HG03520 (cell line): ENCODE results near the gene TGIF2.
"Not testable (repeated sequence)": the region's sequence is repeated elsewhere in the genome, so short reads cannot be mapped to it uniquely, and the experiment has no call there.

Source experiments
- ATAC-seq: cut with Tn5 transposase; IDR thresholded peaks from one replicate; pipeline ENCODE4 v1.9.1; 2021; ENCODE audit warnings: mild to moderate bottlenecking, moderate library complexity; ENCODE audit not compliant: unreplicated experiment

Gene TGIF2

DNA sequence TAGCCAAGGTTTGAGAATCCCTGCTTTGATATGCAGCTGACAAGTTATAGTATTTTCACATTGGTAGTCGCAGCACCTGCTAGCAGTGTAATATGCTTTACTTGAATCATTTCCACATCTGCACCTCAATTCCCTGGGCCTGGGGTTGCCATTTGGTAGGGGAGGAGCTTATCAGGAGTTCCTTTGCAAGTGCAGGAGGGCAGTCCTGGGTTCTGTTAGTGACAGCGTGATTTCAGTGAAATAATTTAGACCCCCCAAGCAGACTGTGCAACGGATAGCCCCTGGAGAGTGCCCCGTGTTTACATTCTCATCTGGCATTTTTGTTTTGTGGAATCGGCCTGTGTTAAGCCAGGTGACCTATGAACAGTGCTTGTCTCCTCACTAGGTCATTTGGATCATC is 38.2 kb downstream of the TGIF2 start:
- ATAC-seq = no peak

DNA sequence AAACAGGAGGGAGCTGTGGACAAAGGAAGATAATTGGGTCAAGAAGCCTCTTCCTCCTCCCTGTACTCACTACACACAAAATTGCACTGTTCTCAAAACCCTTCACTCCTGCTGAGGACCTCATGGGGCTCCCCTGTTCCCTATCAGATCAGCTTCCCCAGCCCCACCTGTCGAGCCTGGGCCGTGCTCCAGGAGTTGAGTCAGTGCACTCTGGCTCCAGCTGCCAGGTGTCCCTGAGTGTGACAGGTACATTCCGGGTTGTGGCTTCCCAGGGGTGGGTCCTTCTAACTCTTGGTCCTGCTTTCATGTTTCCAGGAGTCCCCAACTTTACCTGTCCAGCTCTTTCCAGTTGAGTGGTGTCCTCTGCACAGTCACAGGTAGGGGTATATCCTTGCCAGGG is 40.6 kb downstream of the TGIF2 start:
- ATAC-seq = no peak

DNA sequence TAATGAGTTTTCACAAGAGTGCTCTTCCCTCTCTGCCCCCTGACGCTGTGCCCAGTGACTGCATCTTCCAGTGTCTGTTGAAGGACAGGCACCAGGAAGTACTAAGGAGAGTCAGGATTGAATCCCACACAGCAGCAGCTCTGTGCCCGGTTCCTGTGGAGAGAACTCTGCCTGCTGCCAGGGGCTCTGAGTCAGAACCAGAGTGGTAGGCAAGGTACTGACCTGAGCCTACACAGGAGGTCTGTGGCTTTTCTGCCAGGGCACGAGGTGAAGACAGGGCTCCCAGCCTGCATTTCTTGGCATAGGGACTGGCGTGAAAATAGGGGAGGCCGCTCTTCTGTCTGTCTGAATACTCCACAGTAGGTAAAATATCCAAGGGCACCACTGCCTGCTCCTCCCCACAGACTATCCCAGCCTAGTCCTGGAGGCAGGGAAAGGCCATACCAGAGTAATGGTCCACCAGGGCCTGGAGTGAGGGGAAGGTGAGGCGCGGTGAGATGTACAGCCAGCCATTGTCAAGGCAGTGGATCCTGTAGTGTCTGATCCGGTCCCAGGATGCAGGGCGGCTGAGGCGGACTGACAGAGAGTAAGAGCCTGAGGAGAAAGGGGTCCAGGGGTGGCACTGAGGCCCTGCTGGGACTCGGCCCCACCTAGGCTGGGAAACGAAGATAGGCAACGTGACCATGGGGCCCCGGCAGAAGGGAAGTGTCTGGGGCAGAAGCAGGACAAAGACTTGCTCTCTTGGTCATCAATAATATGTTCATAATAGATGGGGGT is 41.6 kb downstream of the TGIF2 start:
- ATAC-seq = no peak

DNA sequence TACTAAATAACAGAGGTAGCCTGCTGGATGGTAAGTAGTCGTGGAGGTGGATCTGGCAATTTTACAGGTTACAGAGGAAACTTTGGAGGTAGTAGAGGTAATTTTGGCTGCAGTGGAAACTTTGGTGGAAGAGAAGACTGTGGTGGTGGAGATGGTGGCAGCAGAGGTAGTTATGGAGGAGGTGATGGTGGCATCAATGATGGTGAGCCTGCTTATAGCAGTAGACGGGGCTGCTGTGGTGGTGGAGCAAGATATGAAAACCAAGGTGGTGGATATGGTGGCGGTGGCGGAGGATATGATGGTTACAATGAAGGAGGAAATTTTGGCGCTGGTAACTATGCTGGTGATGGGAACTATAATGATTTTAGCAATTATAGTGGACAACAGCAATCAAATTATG is 47.5 kb downstream of the TGIF2 start:
- no peak for ATAC-seq

DNA sequence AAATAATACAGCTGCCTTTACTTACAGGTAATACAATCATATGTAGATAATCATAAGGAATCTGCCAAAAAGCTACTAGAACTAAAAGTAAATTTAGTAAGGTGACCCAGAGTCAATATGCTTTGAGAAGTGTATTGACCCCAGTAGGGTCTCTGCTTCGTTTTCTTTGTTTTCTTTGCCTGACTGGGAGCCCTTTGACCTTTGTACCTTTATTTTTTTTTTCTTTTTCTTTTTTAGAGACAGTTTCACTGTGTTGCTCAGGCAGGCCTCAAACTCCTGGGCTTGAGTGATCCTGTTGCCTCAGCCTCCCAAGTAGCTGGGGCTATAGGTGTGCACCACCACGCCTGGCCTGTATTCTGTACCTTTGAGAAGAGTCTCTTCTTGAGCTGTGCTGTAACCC is 50.0 kb downstream of the TGIF2 start:
- ATAC-seq = no peak

DNA sequence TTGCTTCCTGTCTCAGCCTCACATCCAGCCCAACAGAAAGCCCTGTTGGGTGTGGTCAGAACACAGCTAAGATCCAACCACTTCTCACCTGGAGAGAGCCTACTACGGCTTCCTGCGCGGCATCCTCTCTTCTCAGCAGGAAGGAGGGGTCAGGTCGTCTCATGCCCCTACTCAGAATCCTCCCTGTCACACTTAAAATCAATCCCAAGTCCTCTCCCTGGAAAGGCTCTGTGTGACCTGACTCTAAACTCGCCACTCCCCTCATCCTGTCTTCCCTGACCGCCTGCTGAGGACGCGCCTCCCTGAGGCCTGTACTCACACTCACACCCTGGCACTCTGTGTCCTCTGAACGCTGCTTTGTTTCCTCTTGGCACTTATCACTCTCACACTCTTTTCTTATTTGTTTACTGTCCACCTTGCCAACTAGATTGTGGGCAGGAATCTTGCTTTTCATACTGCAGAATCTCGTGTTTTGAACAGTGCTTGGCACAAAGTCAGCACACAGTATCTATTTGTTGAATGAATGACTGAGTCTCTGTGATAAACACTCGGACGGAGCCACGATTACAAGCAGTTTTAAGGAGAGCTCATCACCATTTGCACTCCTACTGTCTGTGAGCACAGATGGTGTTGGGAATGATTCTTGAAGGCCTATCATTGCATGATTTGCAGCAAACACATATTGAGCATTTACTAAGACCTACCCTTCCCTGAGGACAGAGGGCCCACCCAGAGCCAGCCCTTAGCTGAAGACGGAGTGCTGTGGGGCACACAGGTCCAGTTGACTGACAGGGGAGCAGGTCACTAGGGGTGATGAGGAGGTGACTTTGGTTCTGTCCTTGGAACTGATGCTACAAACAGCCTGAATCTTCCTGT is 50.9 kb downstream of the TGIF2 start:
- ATAC-seq = no peak

DNA sequence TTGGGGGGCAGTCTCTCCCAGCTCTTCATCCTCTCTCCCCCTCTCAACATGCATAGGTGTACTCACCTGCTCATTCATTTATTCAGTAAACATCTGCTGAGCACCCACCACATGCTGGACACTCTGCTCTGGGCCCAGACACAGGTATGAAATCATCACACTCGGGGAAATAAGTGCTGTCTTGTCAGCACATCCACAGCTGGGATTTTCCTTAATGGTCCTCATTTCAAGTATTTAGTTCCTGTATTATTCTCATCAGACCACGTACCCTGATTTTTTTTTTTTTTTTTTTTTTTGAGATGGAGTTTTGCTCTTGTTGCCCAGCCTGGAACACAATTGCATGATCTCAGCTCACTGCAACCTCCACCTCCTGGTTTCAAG is 51.5 kb downstream of the TGIF2 start:
- no peak for ATAC-seq

DNA sequence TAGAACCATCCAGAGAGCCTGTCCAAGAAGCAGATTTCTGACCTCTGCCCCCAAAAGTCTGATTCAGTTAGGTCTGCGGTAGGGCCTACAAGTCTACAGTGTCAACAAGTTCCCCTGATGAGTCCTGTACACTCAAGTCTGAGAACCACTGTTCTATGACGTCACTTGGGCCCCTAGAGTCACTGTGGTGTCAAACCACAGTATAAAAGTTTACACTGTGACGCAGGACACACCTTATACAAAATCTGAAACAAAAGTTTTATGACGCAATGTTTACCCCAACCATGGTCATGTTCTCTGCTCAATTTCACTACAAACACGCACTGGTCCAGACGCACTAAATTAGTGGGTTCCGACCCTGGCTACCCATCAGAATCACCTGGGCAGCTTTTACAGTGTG is 54.7 kb downstream of the TGIF2 start:
- ATAC-seq = no peak

DNA sequence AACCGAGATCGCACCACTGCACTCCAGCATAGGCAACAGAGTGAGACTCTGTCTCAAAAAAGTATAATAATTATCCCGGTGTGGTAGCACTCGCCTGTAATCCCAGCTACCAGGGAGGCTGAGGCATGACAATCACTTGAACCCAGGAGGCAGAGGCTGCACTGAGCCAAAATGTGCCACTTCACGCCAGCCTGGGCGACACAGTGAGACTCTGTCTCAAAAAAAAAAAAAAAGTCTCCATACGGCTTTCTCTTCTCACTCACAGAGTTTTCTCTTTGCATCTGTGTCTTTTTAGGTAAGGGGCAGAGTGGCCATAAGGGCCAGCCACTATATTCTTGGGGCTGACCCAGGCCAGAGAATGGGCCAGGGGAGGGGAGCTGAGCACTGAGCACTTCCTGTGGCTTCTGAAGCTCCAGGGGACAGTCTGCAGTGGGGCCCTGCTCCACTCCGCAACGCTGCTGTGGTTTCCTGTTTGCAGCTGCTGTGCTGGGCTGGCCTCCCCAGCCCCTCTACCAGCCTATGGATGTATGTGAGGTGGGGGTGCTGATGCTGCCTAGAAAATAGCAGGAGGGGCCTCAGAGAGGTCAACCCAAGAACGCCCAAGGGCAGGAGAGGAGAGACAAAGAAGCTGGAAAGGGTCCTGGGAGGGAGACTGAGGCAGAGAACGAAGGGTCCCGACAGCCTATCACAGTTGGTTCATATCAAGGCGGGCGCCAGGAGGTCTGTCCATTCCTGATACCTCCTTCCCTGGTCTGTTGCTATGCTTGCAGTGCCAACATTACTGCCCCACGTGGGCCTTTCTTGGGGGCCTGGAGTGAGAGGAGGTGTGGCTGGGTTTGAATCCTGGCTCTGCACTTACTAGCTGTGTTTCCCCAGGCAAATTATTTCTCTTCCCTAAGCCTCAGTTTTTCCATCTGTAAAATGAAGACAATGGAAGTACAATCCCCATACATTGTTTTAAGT is 56.6 kb downstream of the TGIF2 start:
- no peak for ATAC-seq

DNA sequence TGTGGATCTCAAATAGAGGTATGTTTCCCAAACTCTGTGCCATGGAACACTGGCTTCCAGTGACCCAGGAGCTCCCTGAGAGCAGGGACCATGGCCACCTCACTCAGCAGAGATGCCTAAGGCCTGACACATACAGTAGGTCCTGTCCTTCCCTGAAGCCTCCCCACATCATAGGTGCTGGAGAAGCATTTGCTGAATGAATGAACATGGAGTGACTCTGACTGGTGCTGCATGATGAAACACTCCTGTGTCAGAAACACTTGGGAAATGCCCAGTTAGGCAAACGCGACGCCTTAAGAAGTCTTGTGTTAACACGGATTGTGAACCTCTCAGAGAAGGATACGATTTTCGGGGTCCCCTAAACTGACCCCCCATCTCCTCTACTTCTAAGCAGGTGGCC is 58.2 kb downstream of the TGIF2 start:
- no peak for ATAC-seq

DNA sequence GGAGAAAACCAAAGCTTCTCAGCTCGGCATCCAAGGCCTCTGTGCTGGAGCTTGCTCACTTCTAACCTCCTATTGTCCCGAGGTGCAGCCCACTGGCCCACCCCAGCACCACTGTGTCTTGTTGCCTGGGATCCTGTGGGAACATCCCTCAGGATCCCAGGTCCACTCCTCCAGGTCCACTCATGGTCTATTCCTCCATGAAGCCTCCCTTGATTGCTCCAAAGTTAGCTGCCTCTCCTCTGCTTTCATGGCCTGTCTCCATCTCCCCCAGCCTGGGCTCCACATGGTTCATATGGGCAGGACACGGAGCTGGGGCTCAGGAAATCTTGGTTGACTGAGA is 58.7 kb downstream of the TGIF2 start:
- ATAC-seq = no peak

DNA sequence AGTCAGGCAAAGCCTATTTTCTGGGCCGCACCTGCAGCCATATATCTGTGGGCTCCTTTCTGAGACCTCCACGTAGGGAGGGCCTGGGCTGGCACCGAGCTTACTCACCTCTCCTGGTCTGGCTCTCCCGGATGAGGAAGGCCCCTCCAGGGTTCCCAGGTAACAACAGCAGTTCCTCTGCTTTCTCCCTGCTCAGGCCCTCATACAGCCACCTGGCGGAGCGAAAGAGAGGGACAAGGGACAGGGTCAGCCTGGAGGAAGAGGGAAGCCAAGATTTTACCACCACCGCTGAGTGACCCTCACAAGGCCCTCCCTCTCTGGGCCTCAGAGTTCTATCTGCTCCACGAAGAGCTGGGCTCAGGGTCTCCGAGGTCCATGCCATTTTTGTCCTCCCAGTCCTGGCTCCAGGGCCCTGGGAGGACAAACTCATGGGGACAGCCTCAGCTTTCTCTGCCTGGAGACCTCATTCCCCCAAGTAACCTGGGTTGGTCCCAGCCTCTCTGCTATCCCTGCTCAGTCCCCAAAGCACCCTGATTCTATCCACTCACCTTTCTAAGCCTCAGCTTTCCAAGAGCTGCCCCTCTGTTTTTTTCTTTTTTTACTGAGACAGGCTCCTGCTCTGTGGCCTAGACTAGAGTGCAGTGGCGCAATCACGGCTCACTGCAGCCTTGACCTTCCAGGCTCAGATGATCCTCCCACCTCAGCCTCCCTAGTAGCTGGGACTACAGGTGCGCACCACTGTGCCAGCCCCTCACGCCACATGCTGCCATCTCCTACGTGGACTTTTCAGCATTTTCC is 59.3 kb downstream of the TGIF2 start:
- no peak for ATAC-seq

DNA sequence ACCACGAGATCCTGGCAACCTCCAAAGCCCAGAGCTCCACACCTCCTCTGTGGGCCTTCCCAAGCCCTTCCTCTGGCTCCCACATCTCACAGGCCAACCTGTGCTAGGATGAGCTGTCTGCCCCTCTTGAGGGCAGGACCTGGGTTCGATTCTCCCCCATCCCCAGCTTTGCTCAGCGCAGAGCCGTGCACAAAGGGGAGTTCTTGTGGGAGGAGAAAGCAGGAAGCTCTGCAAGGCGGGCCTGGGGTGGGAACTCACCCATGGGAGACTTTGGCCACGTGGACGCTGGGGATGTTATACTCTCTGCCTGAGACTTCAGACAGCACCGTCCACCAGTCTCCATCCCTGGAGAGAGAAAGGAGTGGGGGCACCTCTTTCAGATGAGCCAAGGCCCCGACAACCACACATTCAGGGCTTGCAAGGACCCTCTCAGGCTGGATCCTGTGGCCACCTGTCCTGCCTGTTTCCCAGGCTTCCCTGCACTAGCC is 59.9 kb downstream of the TGIF2 start:
- no peak for ATAC-seq

DNA sequence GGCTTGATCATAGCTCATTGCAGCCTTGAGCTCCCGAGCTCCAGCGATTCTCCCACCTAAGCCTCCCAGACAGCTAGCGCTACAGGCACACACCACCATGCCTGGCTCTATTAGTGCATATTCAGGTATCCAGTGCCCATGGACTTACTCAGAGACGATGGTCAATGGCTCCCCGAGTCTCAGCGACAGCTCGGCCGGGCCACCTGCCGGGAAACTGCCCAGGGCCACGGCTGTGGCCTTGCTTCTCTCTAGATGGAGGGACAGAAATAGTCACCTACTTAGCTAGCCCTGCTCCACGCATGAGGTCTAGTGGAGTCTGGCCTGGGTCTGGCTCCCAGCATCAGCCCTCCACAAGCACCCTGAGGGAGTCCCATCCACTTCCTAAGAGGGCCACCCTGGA is 60.9 kb downstream of the TGIF2 start:
- ATAC-seq = no peak

DNA sequence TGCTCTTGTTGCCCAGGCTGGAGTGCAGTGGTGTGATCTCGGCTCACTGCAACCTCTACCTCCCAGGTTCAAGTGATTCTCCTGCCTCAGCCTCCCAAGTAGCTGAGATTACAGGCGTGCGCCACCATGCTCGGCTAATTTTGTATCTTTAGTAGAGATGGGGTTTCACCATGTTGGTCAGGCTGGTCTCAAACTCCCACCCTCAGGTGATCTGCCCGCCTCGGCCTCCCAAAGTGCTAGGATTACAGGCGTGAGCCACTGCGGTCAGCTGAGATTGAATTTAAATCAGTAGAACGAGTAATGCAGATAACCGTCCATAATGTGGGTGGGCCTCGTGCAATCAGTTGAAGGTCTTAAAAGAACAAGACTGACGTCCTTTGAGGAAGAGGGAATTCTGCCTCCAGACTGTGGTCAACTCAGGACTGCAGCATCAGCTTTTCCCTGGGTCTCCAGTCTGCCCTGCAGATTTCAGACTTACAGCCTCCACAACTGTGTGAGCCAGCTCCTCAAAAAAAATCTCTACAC is 65.5 kb downstream of the TGIF2 start:
- ATAC-seq = not testable (repeated sequence)

DNA sequence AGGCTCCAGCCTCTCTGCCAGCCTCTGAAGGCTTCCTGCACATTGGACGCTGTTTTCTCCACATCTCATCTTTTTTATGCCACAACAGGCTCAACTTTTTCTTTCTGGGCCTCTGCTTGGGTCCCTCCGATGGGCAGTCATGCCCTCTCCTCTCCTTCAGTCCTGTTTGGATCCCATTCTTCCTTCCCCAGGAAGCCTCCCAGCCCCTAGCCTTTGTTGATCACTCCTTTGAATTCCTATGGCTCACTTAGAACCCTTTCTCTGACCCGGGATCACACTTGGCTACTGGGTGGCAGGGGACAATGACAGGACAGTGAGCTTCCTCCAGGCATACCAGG is 68.1 kb downstream of the TGIF2 start:
- no peak for ATAC-seq

DNA sequence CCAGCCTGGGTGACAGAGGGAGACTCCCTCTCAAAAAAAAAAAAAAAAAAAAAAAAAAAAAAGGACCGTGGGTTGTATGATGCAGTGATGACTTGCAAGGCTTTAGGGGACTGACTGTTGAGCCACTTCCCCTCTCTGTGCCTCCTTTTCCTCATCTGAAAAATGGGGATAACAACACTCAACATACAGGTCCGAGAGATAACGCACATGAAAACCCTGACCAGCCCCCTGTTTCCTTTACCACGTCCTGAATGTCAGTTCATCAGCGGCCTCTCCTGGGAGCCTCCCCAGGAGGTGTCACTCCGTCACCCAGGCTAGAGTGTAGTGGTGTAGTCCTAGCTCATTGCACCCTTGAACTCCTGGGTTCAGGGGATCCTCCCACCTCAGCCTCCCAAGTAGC is 68.7 kb downstream of the TGIF2 start:
- no peak for ATAC-seq
